Sigmoid colon (tissue), 4 donors: ENCODE measurements around the gene PCDHGA8.

Experiments used
- CTCF ChIP-seq, 4 experiments: fragments of 450-650 bp in 3 of 4; fragments of 200-600 bp in 1 of 4; IDR thresholded peaks; one replicate each; pipeline ENCODE4 v1.5.1; 2016 to 2019; ENCODE audit warnings: antibody characterized with exemption in 4 of 4, mild to moderate bottlenecking in 3 of 4, moderate library complexity in 2 of 4
- EP300 ChIP-seq, 4 donors: sonication (generic); formaldehyde crosslinking; IDR thresholded peaks; one replicate each; pipeline ENCODE4 v1.6.1; 2017; ENCODE audit warnings: antibody characterized with exemption in 4 of 4
- POLR2A ChIP-seq, 2 donors: fragments of 450-650 bp; IDR thresholded peaks; one replicate each; pipeline ENCODE4 v1.6.1; 2016; ENCODE audit warnings: antibody characterized with exemption in 2 of 2, mild to moderate bottlenecking in 2 of 2, moderate library complexity in 2 of 2

GRCh38 chr5:141398608-141399007 is 6.2 kb downstream of the PCDHGA8 start:
- TF ChIP-seq EP300 (IDR thresholded peaks at IDR 0.05), result no peak
- no peak for TF ChIP-seq CTCF (IDR thresholded peaks at IDR 0.05)
- TF ChIP-seq POLR2A (IDR thresholded peaks at IDR 0.05), result no peak
